Measurements from ENCODE around the gene XYLT1.

- TF ChIP-seq CTCF (IDR thresholded peaks at IDR 0.05 in 2 of 3, conservative IDR thresholded peaks at IDR 0.05 in 1 of 3; ENCODE audit: control insufficient read depth in 2 of 3, extremely low read depth in 1 of 3, insufficient read depth in 1 of 3, low read depth in 3 of 3, low read length in 3 of 3) (no peak), RAD51 (IDR thresholded peaks at IDR 0.05) (no peak), BRCA1 (IDR thresholded peaks at IDR 0.05; ENCODE audit: low read depth, low read length) (no peak)
These were observed 139.6 kb downstream of the XYLT1 start for GRCh38 chr16:17331071-17331607.

Data from GM12878 (cell line).